Spleen (tissue), 11 donors: Measurements from ENCODE around the gene ALG6. TPM values are rescaled to one million over a fixed set of nuclear protein-coding genes. Genes with fewer than 3 reads are reported as not detected.
"Not testable (repeated sequence)": the region's sequence is repeated elsewhere in the genome, so short reads cannot be mapped to it uniquely, and the experiment has no call there.

Source experiments
- DNase-seq: peaks from one replicate; pipeline ENCODE4 v3.0.0-alpha.2; 2020
- H3K27ac ChIP-seq, 8 donors: fragments of 200-600 bp; sonication (generic) in 7 of 8; 1 replicate in 4 of 8; 2 replicates in 4 of 8; pipeline versions ENCODE4 v1.5.0 to v1.8.0; 2016 to 2021; ENCODE audit warnings: inconsistent platforms in 4 of 8, mild to moderate bottlenecking in 4 of 8, moderate library complexity in 1 of 8
- H3K27me3 ChIP-seq, 7 donors: fragments of 200-600 bp; sonication (generic) in 6 of 7; replicated peaks in 1 of 7; 1 replicate in 4 of 7; 2 replicates in 3 of 7; pipeline versions ENCODE4 v1.5.0 to v1.8.0; 2016 to 2021; ENCODE audit warnings: inconsistent platforms in 3 of 7, mild to moderate bottlenecking in 1 of 7
- H3K36me3 ChIP-seq, 6 donors: fragments of 200-600 bp; sonication (generic) in 5 of 6; 1 replicate in 4 of 6; 2 replicates in 2 of 6; pipeline versions ENCODE4 v1.5.0 to v1.8.0; 2016 to 2021; ENCODE audit warnings: inconsistent platforms in 2 of 6
- H3K4me1 ChIP-seq, 6 donors: fragments of 200-600 bp; sonication (generic) in 5 of 6; 1 replicate in 3 of 6; 2 replicates in 3 of 6; pipeline versions ENCODE4 v1.5.0 to v1.8.0; 2016 to 2021; ENCODE audit warnings: inconsistent platforms in 3 of 6
- H3K4me3 ChIP-seq, 8 donors: fragments of 200-600 bp; sonication (generic) in 7 of 8; 1 replicate in 4 of 8; 2 replicates in 4 of 8; pipeline versions ENCODE4 v1.5.0 to v1.8.0; 2016 to 2021; ENCODE audit warnings: inconsistent platforms in 4 of 8, mild to moderate bottlenecking in 4 of 8, moderate library complexity in 2 of 8
- H3K9me3 ChIP-seq, 8 donors: fragments of 200-600 bp; sonication (generic) in 7 of 8; 1 replicate in 4 of 8; 2 replicates in 4 of 8; pipeline versions ENCODE4 v1.5.0 to v1.8.0; 2016 to 2021; ENCODE audit warnings: inconsistent platforms in 4 of 8
- CTCF ChIP-seq, 11 experiments: fragments of 200-600 bp in 7 of 11; fragments of 450-650 bp in 4 of 11; sonication (generic) in 4 of 11; IDR thresholded peaks in 8 of 11; conservative IDR thresholded peaks in 3 of 11; 1 replicate in 7 of 11; 2 replicates in 4 of 11; pipeline versions ENCODE4 v1.4.0 to v1.8.0; 2016 to 2021; ENCODE audit warnings: antibody characterized with exemption in 11 of 11, inconsistent platforms in 4 of 11, mild to moderate bottlenecking in 1 of 11
- POLR2A ChIP-seq, 3 donors: fragments of 450-650 bp; IDR thresholded peaks; one replicate each; pipeline ENCODE4 v1.5.1; 2017; ENCODE audit warnings: antibody characterized with exemption in 3 of 3, mild to moderate bottlenecking in 1 of 3
- POLR2AphosphoS5 ChIP-seq, 3 donors: sonication (generic); formaldehyde crosslinking; IDR thresholded peaks; one replicate each; pipeline ENCODE4 v1.5.1; 2017; ENCODE audit warnings: antibody characterized with exemption in 3 of 3
- WGBS, 5 donors: extraction: QIAGEN DNeasy Blood & Tissue Kit in 3 of 5; methylation state at CpG; one replicate each; pipeline versions ENCODE4 v1.1.5 to v1.1.7; 2013 to 2018; 5-methylcytosine and 5-hydroxymethylcytosine counted together
- intact Hi-C: fragments of 100-400 bp; cut with DNase I; formaldehyde crosslinking; loops from one replicate; pipeline ENCODE4 v1.15.0; 2023; ENCODE audit warnings: low total_unique reads
- polyA plus RNA-seq, 3 donors: library from polyadenylated mRNA; stranded (reverse); fragments of 200-250 nt; gene quantifications; one replicate each; pipeline ENCODE4 v1.2.1, GENCODE V29; 2013
- total RNA-seq, 7 donors: library from RNA; depleted of rRNA in 3 of 7; stranded (reverse); fragments of >200 nt in 3 of 7; fragmentation: NEBNext Ultra II Directional in 4 of 7; extraction: Animal tissue kit (Norgen Biotek cat#: 25700) in 4 of 7; gene quantifications; one replicate each; pipeline versions ENCODE4 v1.1.0 to v1.2.1, GENCODE V29; 2016 to 2021
- donor health status: healthy with polysubstance abuse.
- donor health status: DM: no; HTN: no; CAD: no; lungs with moderate emphysema.
- donor health status: DM: no; HTN: no; CAD: no.
- donor health status: Bipolar disorder and iron deficiency.
- donor health status: healthy.
- donor health status: DM: no; HTN: no; CAD: no.
- donor health status: DM: yes; HTN: yes; CAD: no.

ALG6 gene
- total and polyA plus RNA-seq, 10 donors: 14.5 to 29.4 (median 18.4) TPM

GRCh38 chr1:63411066-63411465 is 43.6 kb downstream of the ALG6 start:
- no peak for DNase-seq
- TF ChIP-seq CTCF (IDR thresholded peaks at IDR 0.05 in 8 of 11, conservative IDR thresholded peaks at IDR 0.05 in 3 of 11): no peak
- no peak for TF ChIP-seq POLR2A (IDR thresholded peaks at IDR 0.05)
- no peak for TF ChIP-seq POLR2AphosphoS5 (IDR thresholded peaks at IDR 0.05)
- intact Hi-C loops: no loop called here
- peaks cover 0 to 82% (median 19%) of the 10 kb centered on the region in 6 donors for H3K36me3 ChIP-seq
- no peaks in the 10 kb centered on the region for H3K9me3 ChIP-seq
- WGBS, 5 donors: 92 to 95% (median 94%) methylated on average over 2 of the region's 2 CpGs
- no peak overlapping the region for H3K27ac ChIP-seq
- no peak overlapping the region for H3K4me3 ChIP-seq
- no peaks in the 10 kb centered on the region for H3K4me1 ChIP-seq
- H3K27me3 ChIP-seq: no peaks in the 10 kb centered on the region

- intact Hi-C loops: no loop called here
- Histone ChIP-seq H3K36me3 (peaks cover 0 to 64% (median 18%) of the 10 kb centered on the region in 6 donors), H3K4me3 (no peak overlapping the region), H3K27ac (no peak overlapping the region), H3K27me3 (no peaks in the 10 kb centered on the region), H3K9me3 (no peaks in the 10 kb centered on the region), H3K4me1 (no peaks in the 10 kb centered on the region)
- no peak for DNase-seq
- WGBS, 5 donors: 72 to 96% (median 94%) methylated on average over 1 of the region's 1 CpG
- no peak for TF ChIP-seq POLR2A (IDR thresholded peaks at IDR 0.05)
- TF ChIP-seq CTCF (IDR thresholded peaks at IDR 0.05 in 8 of 11, conservative IDR thresholded peaks at IDR 0.05 in 3 of 11): no peak
- TF ChIP-seq POLR2AphosphoS5 (IDR thresholded peaks at IDR 0.05): no peak
Observed at GRCh38 chr1:63413394-63413793, 46.0 kb downstream of the ALG6 start.

- DNase-seq: no peak
- Histone ChIP-seq H3K4me3 (no peak overlapping the region), H3K9me3 (no peaks in the 10 kb centered on the region), H3K36me3 (peaks cover 0 to 63% (median 20%) of the 10 kb centered on the region in 6 donors), H3K4me1 (no peaks in the 10 kb centered on the region), H3K27ac (no peak overlapping the region), H3K27me3 (no peaks in the 10 kb centered on the region)
- no peak for TF ChIP-seq POLR2AphosphoS5 (IDR thresholded peaks at IDR 0.05)
- TF ChIP-seq POLR2A (IDR thresholded peaks at IDR 0.05): no peak
- no peak for TF ChIP-seq CTCF (IDR thresholded peaks at IDR 0.05 in 8 of 11, conservative IDR thresholded peaks at IDR 0.05 in 3 of 11)
- intact Hi-C loops: no loop called here
- 84 to 90% (median 90%) methylated on average over 3 of the region's 3 CpGs for WGBS, 5 donors
Observed at GRCh38 chr1:63414691-63415365, 47.4 kb downstream of the ALG6 start.

GRCh38 chr1:63418101-63418500 is 50.7 kb downstream of the ALG6 start:
- no peak for DNase-seq
- Histone ChIP-seq H3K9me3 (no peaks in the 10 kb centered on the region), H3K27me3 (no peaks in the 10 kb centered on the region), H3K36me3 (peaks cover 0 to 57% (median 20%) of the 10 kb centered on the region in 6 donors), H3K4me3 (no peak overlapping the region), H3K27ac (no peak overlapping the region), H3K4me1 (no peaks in the 10 kb centered on the region)
- intact Hi-C loops: no loop called here
- no peak for TF ChIP-seq POLR2A (IDR thresholded peaks at IDR 0.05)
- TF ChIP-seq CTCF (IDR thresholded peaks at IDR 0.05 in 8 of 11, conservative IDR thresholded peaks at IDR 0.05 in 3 of 11): no peak
- TF ChIP-seq POLR2AphosphoS5 (IDR thresholded peaks at IDR 0.05): no peak

GRCh38 chr1:63420746-63421145 is 53.3 kb downstream of the ALG6 start:
- H3K9me3 ChIP-seq, intact Hi-C loops, DNase-seq, H3K27ac ChIP-seq, H3K4me3 ChIP-seq, H3K27me3 ChIP-seq, H3K4me1 ChIP-seq: not testable (repeated sequence)
- 86 to 100% (median 100%) methylated on average over 1 of the region's 1 CpG for WGBS, 5 donors
- peaks cover 0 to 36% (median 9%) of the 10 kb centered on the region in 6 donors for H3K36me3 ChIP-seq
